LNCaP clone FGC (cell line): ENCODE measurements around the gene SRPK2.

ENCODE experiments used
- DNase-seq: peaks from one replicate; pipeline ENCODE4 v3.0.0-alpha.2; 2011; ENCODE audit warnings: low read depth
- H3K4me3 ChIP-seq: 2 replicates; pipeline ENCODE4 v1.5.1; 2011; ENCODE audit warnings: mild to moderate bottlenecking, low read depth, low read length, control low read depth
- CTCF ChIP-seq: IDR thresholded peaks from 2 replicates; pipeline ENCODE4 v1.5.1; 2012; ENCODE audit warnings: mild to moderate bottlenecking; ENCODE audit not compliant: control insufficient read depth, insufficient read depth; ENCODE audit errors: extremely low read depth

The SRPK2 gene

GRCh38 chr7:105131033-105131656 lies 257.6 kb downstream of the SRPK2 start:
- no peak for TF ChIP-seq CTCF
- no peak for DNase-seq
- no peak overlapping the region for H3K4me3 ChIP-seq

- no peak for TF ChIP-seq CTCF
- no peak for DNase-seq
- no peak overlapping the region for H3K4me3 ChIP-seq
These were observed 258.1 kb downstream of the SRPK2 start for GRCh38 chr7:105130580-105130979.

- H3K4me3 ChIP-seq, result no peak overlapping the region
- no peak for DNase-seq
- TF ChIP-seq CTCF, result no peak
These were observed 258.7 kb downstream of the SRPK2 start for GRCh38 chr7:105130048-105130447.

DNA sequence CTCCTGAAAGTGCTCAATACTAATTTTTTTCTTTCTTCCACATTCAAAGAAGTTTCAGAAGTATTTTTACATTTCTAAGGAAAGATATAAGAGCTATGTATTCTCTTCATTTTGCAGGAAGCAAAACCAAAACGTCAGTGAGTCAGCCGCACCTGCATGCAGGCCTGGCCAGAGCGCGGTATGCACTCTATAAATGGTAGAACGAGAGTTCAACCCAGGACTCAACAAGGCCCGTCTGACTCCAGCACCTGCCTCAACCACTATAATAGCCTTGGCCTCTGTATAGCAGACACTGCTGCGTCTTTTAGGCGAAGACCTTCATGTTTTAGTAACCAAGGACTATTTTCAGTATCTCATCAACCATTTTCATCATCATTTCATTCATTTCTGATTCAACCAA lies 261.5 kb downstream of the SRPK2 start:
- no peak overlapping the region for H3K4me3 ChIP-seq
- no peak for TF ChIP-seq CTCF
- no peak for DNase-seq

- TF ChIP-seq CTCF, result no peak
- no peak for DNase-seq
These were observed 262.2 kb downstream of the SRPK2 start for GRCh38 chr7:105126436-105126975.

GRCh38 chr7:105125745-105126144 lies 263.0 kb downstream of the SRPK2 start:
- no peak for TF ChIP-seq CTCF
- no peak overlapping the region for H3K4me3 ChIP-seq
- no peak for DNase-seq

More at GRCh38 chr7:105126436-105126975, 262.2 kb downstream of the SRPK2 start:
- no peak overlapping the region for H3K4me3 ChIP-seq

DNA sequence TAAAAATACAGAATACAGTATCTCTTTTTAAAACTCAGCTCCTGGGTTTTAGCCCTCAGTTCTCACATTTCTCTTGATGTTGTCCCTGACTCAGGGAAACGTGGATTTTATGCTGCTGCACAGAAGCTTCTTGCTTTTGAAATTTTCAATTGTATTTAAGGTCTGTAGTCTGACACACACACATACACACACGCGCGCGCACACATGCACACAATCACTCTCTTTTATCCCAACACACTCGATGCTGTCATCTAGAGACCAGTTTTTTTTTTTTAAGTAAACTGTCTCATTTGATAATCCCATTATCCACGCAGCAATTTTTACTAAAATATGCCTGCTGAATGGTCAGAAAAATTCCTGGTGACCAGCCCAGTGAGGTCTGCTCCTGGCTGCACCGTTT lies 266.1 kb downstream of the SRPK2 start:
- H3K4me3 ChIP-seq, result no peak overlapping the region
- no peak for TF ChIP-seq CTCF
- DNase-seq, result no peak
